Body of pancreas (tissue), 4 donors: ENCODE results near the gene CPEB1. TPM values are rescaled to one million over a fixed set of nuclear protein-coding genes. Genes with fewer than 3 reads are reported as not detected.

Experiments used
- ATAC-seq: fragments of 150-250 bp; one replicate; pipeline ENCODE4 v1.9.1; 2016
- DNase-seq, 4 donors: peaks; one replicate each; pipeline ENCODE4 v3.0.0-alpha.2; 2019
- H3K27ac ChIP-seq, 4 donors: fragments of 200-600 bp; sonication (generic); 1 replicate in 3 of 4; 2 replicates in 1 of 4; pipeline versions ENCODE4 v1.5.1 to v1.6.1; 2016 to 2019; ENCODE audit warnings: mild to moderate bottlenecking in 1 of 4, mixed read lengths in 1 of 4, moderate library complexity in 1 of 4
- H3K27me3 ChIP-seq, 2 donors: fragments of 200-600 bp; sonication (generic); one replicate each; pipeline ENCODE4 v1.6.0; 2016; ENCODE audit warnings: mild to moderate bottlenecking in 1 of 2
- H3K36me3 ChIP-seq, 2 donors: fragments of 200-600 bp; sonication (generic); replicated peaks in 1 of 2; 2 replicates each; pipeline ENCODE4 v1.5.1; 2016; ENCODE audit warnings: low read depth in 2 of 2; ENCODE audit not compliant: insufficient read depth in 1 of 2
- H3K4me1 ChIP-seq: fragments of 200-600 bp; sonication (generic); one replicate; pipeline ENCODE4 v1.6.0; 2016
- H3K4me3 ChIP-seq, 2 donors: fragments of 200-600 bp; sonication (generic); 1 replicate in 1 of 2; 2 replicates in 1 of 2; pipeline ENCODE4 v1.5.1; 2016 to 2019
- H3K9me3 ChIP-seq, 3 donors: fragments of 200-600 bp; sonication (generic); 1 replicate in 2 of 3; 2 replicates in 1 of 3; pipeline ENCODE4 v1.5.1; 2016
- CTCF ChIP-seq, 7 experiments: fragments of 450-650 bp in 4 of 7; fragments of 200-600 bp in 3 of 7; sonication (generic) in 3 of 7; IDR thresholded peaks; one replicate each; pipeline ENCODE4 v1.5.1; 2016 to 2019; ENCODE audit warnings: antibody characterized with exemption in 7 of 7
- POLR2A ChIP-seq, 3 donors: fragments of 450-650 bp; IDR thresholded peaks; one replicate each; pipeline ENCODE4 v1.6.1; 2016; ENCODE audit warnings: antibody characterized with exemption in 3 of 3, mild to moderate bottlenecking in 2 of 3
- WGBS, 2 donors: methylation state at CpG; one replicate each; pipeline ENCODE4 v1.1.5; 2017; 5-methylcytosine and 5-hydroxymethylcytosine counted together
- intact Hi-C: fragments of 100-400 bp; cut with DNase I; formaldehyde crosslinking; loops from one replicate; pipeline ENCODE4 v1.15.1; 2023
- total RNA-seq, 2 donors: library from RNA; depleted of rRNA; stranded (reverse); fragments of >200 nt; gene quantifications; one replicate each; pipeline ENCODE4 v1.1.0, GENCODE V29; 2016

Gene CPEB1
- total RNA-seq, 2 donors from 2014 or later = 1.0 TPM; not detected in 1

DNA sequence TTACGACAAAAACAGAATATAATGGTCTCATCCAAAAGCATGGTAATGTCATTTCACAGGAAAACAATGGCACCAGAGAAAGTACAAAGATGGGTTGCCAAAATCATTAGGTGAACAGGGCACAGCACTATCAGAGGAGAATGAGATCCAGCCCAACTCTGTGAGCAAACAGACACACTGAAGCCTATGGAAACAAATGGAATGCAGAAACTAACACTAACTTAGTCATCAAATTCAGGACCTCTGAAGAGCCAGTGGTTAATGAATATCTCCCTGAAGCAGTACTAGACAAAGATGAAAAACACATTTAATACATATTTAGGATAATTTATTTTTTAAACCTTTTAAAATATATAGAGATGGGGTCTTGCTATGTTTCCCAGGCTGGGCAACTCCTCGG is 92.3 kb downstream of the CPEB1 start:
- no peak for ATAC-seq
- DNase-seq = no peak
- no peak overlapping the region for H3K27ac ChIP-seq
- H3K4me1 ChIP-seq = no peaks in the 10 kb centered on the region
- TF ChIP-seq CTCF (IDR thresholded peaks at IDR 0.05) (no peak), POLR2A (IDR thresholded peaks at IDR 0.05) (no peak)
- intact Hi-C loops = no loop called here
- no peak overlapping the region for H3K4me3 ChIP-seq
- 85 to 86% methylated on average over 2 of the region's 2 CpGs for WGBS, 2 donors
- no peaks in the 10 kb centered on the region for H3K27me3 ChIP-seq
- no peaks in the 10 kb centered on the region for H3K36me3 ChIP-seq
- H3K9me3 ChIP-seq = no peaks in the 10 kb centered on the region

DNA sequence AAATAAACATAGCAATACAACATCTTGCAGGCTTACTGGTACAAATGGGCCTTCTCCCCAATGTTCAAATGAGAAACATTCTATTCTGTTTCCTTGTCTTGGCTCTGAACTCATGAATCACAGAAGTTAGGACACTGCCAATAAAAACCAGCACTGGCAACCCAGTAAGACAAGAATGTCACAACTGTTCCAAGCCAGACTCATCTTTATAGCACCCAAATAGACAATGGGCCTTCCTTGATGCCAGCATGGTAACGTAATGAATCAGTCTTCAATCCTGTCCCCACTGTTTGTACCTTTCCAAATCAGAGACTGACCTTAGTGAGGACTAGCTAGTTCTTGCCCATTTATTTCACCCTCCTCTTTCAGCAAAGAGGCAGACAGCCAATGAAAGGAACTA is 92.8 kb downstream of the CPEB1 start:
- no peak for DNase-seq
- intact Hi-C loops = no loop called here
- H3K9me3 ChIP-seq = no peaks in the 10 kb centered on the region
- no peak overlapping the region for H3K27ac ChIP-seq
- no peak overlapping the region for H3K4me3 ChIP-seq
- no peaks in the 10 kb centered on the region for H3K27me3 ChIP-seq
- WGBS, 2 donors = 90 to 100% methylated on average over 1 of the region's 1 CpG
- ATAC-seq = no peak
- no peaks in the 10 kb centered on the region for H3K36me3 ChIP-seq
- no peak for TF ChIP-seq POLR2A (IDR thresholded peaks at IDR 0.05)
- no peak for TF ChIP-seq CTCF (IDR thresholded peaks at IDR 0.05)
- H3K4me1 ChIP-seq = no peaks in the 10 kb centered on the region

GRCh38 chr15:82553846-82554245 is 93.3 kb downstream of the CPEB1 start:
- Histone ChIP-seq H3K4me1 (no peaks in the 10 kb centered on the region), H3K36me3 (no peaks in the 10 kb centered on the region), H3K4me3 (no peak overlapping the region), H3K27me3 (no peaks in the 10 kb centered on the region), H3K9me3 (no peaks in the 10 kb centered on the region), H3K27ac (no peak overlapping the region)
- ATAC-seq (no peak), DNase-seq (no peak)
- TF ChIP-seq CTCF (IDR thresholded peaks at IDR 0.05) (no peak), POLR2A (IDR thresholded peaks at IDR 0.05) (no peak)
- intact Hi-C loops = no loop called here
- 64 to 81% methylated on average over 1 of the region's 1 CpG for WGBS, 2 donors

- Histone ChIP-seq H3K4me1 (no peaks in the 10 kb centered on the region), H3K27me3 (no peaks in the 10 kb centered on the region), H3K9me3 (no peaks in the 10 kb centered on the region), H3K27ac (no peak overlapping the region), H3K4me3 (no peak overlapping the region), H3K36me3 (no peaks in the 10 kb centered on the region)
- intact Hi-C loops = no loop called here
- 70 to 77% methylated on average over 2 of the region's 2 CpGs for WGBS, 2 donors
- ATAC-seq = no peak
- DNase-seq = no peak
- TF ChIP-seq POLR2A (IDR thresholded peaks at IDR 0.05) (no peak), CTCF (IDR thresholded peaks at IDR 0.05) (no peak)
Measured at GRCh38 chr15:82552861-82553260, 94.3 kb downstream of the CPEB1 start.

- no peak overlapping the region for H3K4me3 ChIP-seq
- intact Hi-C loops = no loop called here
- WGBS, 2 donors = 69 to 74% methylated on average over 5 of the region's 5 CpGs
- no peaks in the 10 kb centered on the region for H3K36me3 ChIP-seq
- H3K4me1 ChIP-seq = no peaks in the 10 kb centered on the region
- TF ChIP-seq POLR2A (IDR thresholded peaks at IDR 0.05) (no peak), CTCF (IDR thresholded peaks at IDR 0.05) (no peak)
- DNase-seq (no peak), ATAC-seq (no peak)
- H3K27ac ChIP-seq = no peak overlapping the region
- H3K27me3 ChIP-seq = no peaks in the 10 kb centered on the region
- H3K9me3 ChIP-seq = no peaks in the 10 kb centered on the region
Measured at GRCh38 chr15:82551646-82552247, 95.4 kb downstream of the CPEB1 start.
